Measurements from ENCODE around the gene OR2AE1. TPM values are rescaled to one million over a fixed set of nuclear protein-coding genes. Genes with fewer than 3 reads are reported as not detected.

The OR2AE1 gene
- 0.29 and 0.72 TPM in 2 replicates for total RNA-seq

- no peak for TF ChIP-seq CTCF (IDR thresholded peaks at IDR 0.05; ENCODE audit: extremely low read depth, low read depth, low read length)
- no peak within 1 kb of the TSS for H3K4me3 ChIP-seq (ENCODE audit: insufficient read depth, low read length)
Measured at GRCh38 chr7:99876933-99877332, at the start of gene OR2AE1. OR2AE1 (minus strand) TSS chr7:99877033; CDS start chr7:99877033, 0 bp downstream.

GRCh38 chr7:99926321-99926720 lies 49.5 kb upstream of the OR2AE1 start:
- no peak overlapping the region for H2AFZ ChIP-seq (ENCODE audit: low read length)
- H3K4me1 ChIP-seq (ENCODE audit: insufficient read depth, low read length) = peaks cover 7% of the 10 kb centered on the region
- no peak overlapping the region for H3K4me3 ChIP-seq (ENCODE audit: insufficient read depth, low read length)
- TF ChIP-seq CTCF (IDR thresholded peaks at IDR 0.05; ENCODE audit: extremely low read depth, low read depth, low read length) = no peak
- H3K27me3 ChIP-seq (ENCODE audit: insufficient read depth, low read length) = peaks cover 25% of the 10 kb centered on the region
- no peaks in the 10 kb centered on the region for H3K9me3 ChIP-seq (ENCODE audit: low read depth, low read length)
- no peaks in the 10 kb centered on the region for H3K79me2 ChIP-seq (ENCODE audit: insufficient read depth, low read length)
- no peak overlapping the region for H3K27ac ChIP-seq (ENCODE audit: low read depth, low read length)
- no peak for DNase-seq (ENCODE audit: insufficient read length, low spot score, missing footprints)
- H3K4me2 ChIP-seq (ENCODE audit: insufficient read depth, low read length) = no peak overlapping the region
- no peaks in the 10 kb centered on the region for H3K36me3 ChIP-seq (ENCODE audit: insufficient read depth, low read length)
- no peaks in the 10 kb centered on the region for H4K20me1 ChIP-seq (ENCODE audit: insufficient read depth, low read length)

More at GRCh38 chr7:99876933-99877332, at the start of gene OR2AE1:
- Histone ChIP-seq H3K4me2 (ENCODE audit: insufficient read depth, low read length) (no peak within 1 kb of the TSS), H3K36me3 (ENCODE audit: insufficient read depth, low read length) (no peaks in the 10 kb centered on the region), H3K79me2 (ENCODE audit: insufficient read depth, low read length) (no peaks in the 10 kb centered on the region), H3K27ac (ENCODE audit: low read depth, low read length) (no peak within 1 kb of the TSS), H3K27me3 (ENCODE audit: insufficient read depth, low read length) (no peaks in the 10 kb centered on the region), H4K20me1 (ENCODE audit: insufficient read depth, low read length) (no peaks in the 10 kb centered on the region), H2AFZ (ENCODE audit: low read length) (no peak within 1 kb of the TSS), H3K9me3 (ENCODE audit: low read depth, low read length) (no peaks in the 10 kb centered on the region), H3K4me1 (ENCODE audit: insufficient read depth, low read length) (no peaks in the 10 kb centered on the region)
- DNase-seq (ENCODE audit: insufficient read length, low spot score, missing footprints) = no peak

- H3K9me3 ChIP-seq (ENCODE audit: low read depth, low read length) = no peaks in the 10 kb centered on the region
- peaks cover 15% of the 10 kb centered on the region for H3K27me3 ChIP-seq (ENCODE audit: insufficient read depth, low read length)
- H3K4me1 ChIP-seq (ENCODE audit: insufficient read depth, low read length) = peaks cover 10% of the 10 kb centered on the region
- H4K20me1 ChIP-seq (ENCODE audit: insufficient read depth, low read length) = peaks cover 5% of the 10 kb centered on the region
- no peak for TF ChIP-seq CTCF (IDR thresholded peaks at IDR 0.05; ENCODE audit: extremely low read depth, low read depth, low read length)
- no peaks in the 10 kb centered on the region for H3K36me3 ChIP-seq (ENCODE audit: insufficient read depth, low read length)
- H3K4me2 ChIP-seq (ENCODE audit: insufficient read depth, low read length) = no peak overlapping the region
- no peak overlapping the region for H3K27ac ChIP-seq (ENCODE audit: low read depth, low read length)
- H3K4me3 ChIP-seq (ENCODE audit: insufficient read depth, low read length) = no peak overlapping the region
- DNase-seq (ENCODE audit: insufficient read length, low spot score, missing footprints) = no peak
- no peak overlapping the region for H2AFZ ChIP-seq (ENCODE audit: low read length)
- H3K79me2 ChIP-seq (ENCODE audit: insufficient read depth, low read length) = peaks cover 11% of the 10 kb centered on the region
Measured at GRCh38 chr7:99923200-99923599, 46.4 kb upstream of the OR2AE1 start.

GRCh38 chr7:99920149-99920548 lies 43.3 kb upstream of the OR2AE1 start:
- Histone ChIP-seq H3K4me1 (ENCODE audit: insufficient read depth, low read length) (peaks cover 17% of the 10 kb centered on the region), H3K27me3 (ENCODE audit: insufficient read depth, low read length) (no peaks in the 10 kb centered on the region), H3K36me3 (ENCODE audit: insufficient read depth, low read length) (peaks cover 8% of the 10 kb centered on the region), H3K4me2 (ENCODE audit: insufficient read depth, low read length) (peak overlapping the region; percentile 94), H2AFZ (ENCODE audit: low read length) (peak overlapping the region; percentile 92), H3K9me3 (ENCODE audit: low read depth, low read length) (no peaks in the 10 kb centered on the region), H3K4me3 (ENCODE audit: insufficient read depth, low read length) (peak overlapping the region; percentile 88), H4K20me1 (ENCODE audit: insufficient read depth, low read length) (peaks cover 23% of the 10 kb centered on the region), H3K79me2 (ENCODE audit: insufficient read depth, low read length) (peaks cover 40% of the 10 kb centered on the region), H3K27ac (ENCODE audit: low read depth, low read length) (peak overlapping the region; percentile 85)
- TF ChIP-seq CTCF (IDR thresholded peaks at IDR 0.05; ENCODE audit: extremely low read depth, low read depth, low read length) = no peak
- no peak for DNase-seq (ENCODE audit: insufficient read length, low spot score, missing footprints)
